ENCODE data around the gene ISOC1.

GRCh38 chr5:129155876-129156275, 61.3 kb downstream of the ISOC1 start:
- no peak for TF ChIP-seq TAF1 (IDR thresholded peaks at IDR 0.05; ENCODE audit: low read depth)
- no peak for TF ChIP-seq MXI1 (conservative IDR thresholded peaks at IDR 0.05; ENCODE audit: poor library complexity, severe bottlenecking)

All from neural cell (in vitro differentiated cells).